Upper lobe of left lung (tissue), 4 donors: ENCODE measurements around the gene TOMM20.

Experiments used
- CTCF ChIP-seq, 6 experiments: fragments of 450-650 bp in 4 of 6; fragments of 200-600 bp in 2 of 6; sonication (generic) in 2 of 6; IDR thresholded peaks; one replicate each; pipeline ENCODE4 v1.5.1; 2016 to 2019; ENCODE audit warnings: antibody characterized with exemption in 6 of 6
- EP300 ChIP-seq, 4 donors: sonication (generic); formaldehyde crosslinking; IDR thresholded peaks; one replicate each; pipeline ENCODE4 v1.5.1; 2017; ENCODE audit warnings: antibody characterized with exemption in 4 of 4, control low read depth in 2 of 4
- POLR2A ChIP-seq, 4 donors: fragments of 450-650 bp; IDR thresholded peaks; one replicate each; pipeline ENCODE4 v1.5.1; 2016 to 2017; ENCODE audit warnings: antibody characterized with exemption in 4 of 4, mild to moderate bottlenecking in 2 of 4
- POLR2AphosphoS5 ChIP-seq, 2 donors: sonication (generic); formaldehyde crosslinking; IDR thresholded peaks; one replicate each; pipeline ENCODE4 v1.5.1; 2017; ENCODE audit warnings: antibody characterized with exemption in 2 of 2

- TF ChIP-seq CTCF (IDR thresholded peaks at IDR 0.05) (no peak), POLR2AphosphoS5 (IDR thresholded peaks at IDR 0.05) (no peak), EP300 (IDR thresholded peaks at IDR 0.05) (no peak), POLR2A (IDR thresholded peaks at IDR 0.05) (no peak)
These were observed 52.0 kb downstream of the TOMM20 start for GRCh38 chr1:235076504-235077162.
